Stimulated activated naive CD8-positive, alpha-beta T cell treated with anti-CD3 and anti-CD28 coated beads, Interleukin-15, Interleukin-2, amounts not matched to agents 100 ng/mL and 50 ng/mL, for 24 hours (primary cell): ENCODE measurements around the gene STX8.
A peak's percentile ranks its signal among the peaks of the same experiment; 100 is the strongest.

Experiments used
- H3K27ac Mint-ChIP-seq: one replicate; pipeline ENCODE4 v1.8.0; 2021; ENCODE audit warnings: mild to moderate bottlenecking, mixed read lengths
- H3K27me3 Mint-ChIP-seq: one replicate; pipeline ENCODE4 v1.8.0; 2021; ENCODE audit warnings: mixed read lengths
- H3K36me3 Mint-ChIP-seq: one replicate; pipeline ENCODE4 v1.8.0; 2021; ENCODE audit warnings: low read depth, mixed read lengths
- H3K4me1 Mint-ChIP-seq: one replicate; pipeline ENCODE4 v1.8.0; 2021; ENCODE audit warnings: low read depth, mixed read lengths
- H3K4me3 Mint-ChIP-seq: one replicate; pipeline ENCODE4 v1.8.0; 2021; ENCODE audit warnings: mild to moderate bottlenecking, mixed read lengths
- H3K9me3 Mint-ChIP-seq: one replicate; pipeline ENCODE4 v1.8.0; 2021; ENCODE audit warnings: mixed read lengths

The STX8 gene

GRCh38 chr17:9533441-9533840, 42.2 kb downstream of the STX8 start:
- Mint-ChIP-seq H3K4me1 (peaks cover 12% of the 10 kb centered on the region), H3K36me3 (peaks cover 11% of the 10 kb centered on the region), H3K27me3 (no peaks in the 10 kb centered on the region), H3K27ac (peak overlapping the region; percentile 10), H3K4me3 (no peak overlapping the region), H3K9me3 (no peaks in the 10 kb centered on the region)

- H3K27ac Mint-ChIP-seq = no peak overlapping the region
- no peak overlapping the region for H3K4me3 Mint-ChIP-seq
- no peaks in the 10 kb centered on the region for H3K9me3 Mint-ChIP-seq
- H3K4me1 Mint-ChIP-seq = peaks cover 12% of the 10 kb centered on the region
- no peaks in the 10 kb centered on the region for H3K27me3 Mint-ChIP-seq
- peaks cover 11% of the 10 kb centered on the region for H3K36me3 Mint-ChIP-seq
Measured at GRCh38 chr17:9532715-9533114, 42.9 kb downstream of the STX8 start.

- no peak overlapping the region for H3K27ac Mint-ChIP-seq
- peaks cover 11% of the 10 kb centered on the region for H3K36me3 Mint-ChIP-seq
- no peaks in the 10 kb centered on the region for H3K9me3 Mint-ChIP-seq
- no peaks in the 10 kb centered on the region for H3K27me3 Mint-ChIP-seq
- H3K4me1 Mint-ChIP-seq = peaks cover 12% of the 10 kb centered on the region
- no peak overlapping the region for H3K4me3 Mint-ChIP-seq
Measured at GRCh38 chr17:9531034-9531433, 44.6 kb downstream of the STX8 start.

- H3K4me1 Mint-ChIP-seq = peaks cover 12% of the 10 kb centered on the region
- H3K27me3 Mint-ChIP-seq = no peaks in the 10 kb centered on the region
- no peaks in the 10 kb centered on the region for H3K9me3 Mint-ChIP-seq
- no peak overlapping the region for H3K4me3 Mint-ChIP-seq
- peaks cover 7% of the 10 kb centered on the region for H3K36me3 Mint-ChIP-seq
- no peak overlapping the region for H3K27ac Mint-ChIP-seq
Measured at GRCh38 chr17:9529033-9529700, 46.5 kb downstream of the STX8 start.

GRCh38 chr17:9527788-9528187, 47.8 kb downstream of the STX8 start:
- Mint-ChIP-seq H3K9me3 (no peaks in the 10 kb centered on the region), H3K4me1 (peaks cover 12% of the 10 kb centered on the region), H3K27ac (no peak overlapping the region), H3K36me3 (peaks cover 7% of the 10 kb centered on the region), H3K4me3 (no peak overlapping the region), H3K27me3 (no peaks in the 10 kb centered on the region)

- no peaks in the 10 kb centered on the region for H3K27me3 Mint-ChIP-seq
- H3K36me3 Mint-ChIP-seq = no peaks in the 10 kb centered on the region
- H3K4me3 Mint-ChIP-seq = no peak overlapping the region
- no peaks in the 10 kb centered on the region for H3K9me3 Mint-ChIP-seq
- H3K27ac Mint-ChIP-seq = no peak overlapping the region
- peaks cover 12% of the 10 kb centered on the region for H3K4me1 Mint-ChIP-seq
Measured at GRCh38 chr17:9522074-9522473, 53.5 kb downstream of the STX8 start.

- no peaks in the 10 kb centered on the region for H3K9me3 Mint-ChIP-seq
- no peak overlapping the region for H3K4me3 Mint-ChIP-seq
- no peaks in the 10 kb centered on the region for H3K27me3 Mint-ChIP-seq
- H3K27ac Mint-ChIP-seq = peak overlapping the region; percentile 6
- H3K36me3 Mint-ChIP-seq = no peaks in the 10 kb centered on the region
- H3K4me1 Mint-ChIP-seq = peaks cover 14% of the 10 kb centered on the region
Measured at GRCh38 chr17:9521062-9521461, 54.6 kb downstream of the STX8 start.

GRCh38 chr17:9520649-9521048, 55.0 kb downstream of the STX8 start:
- Mint-ChIP-seq H3K27ac (no peak overlapping the region), H3K4me1 (peaks cover 14% of the 10 kb centered on the region), H3K27me3 (no peaks in the 10 kb centered on the region), H3K36me3 (no peaks in the 10 kb centered on the region), H3K4me3 (no peak overlapping the region), H3K9me3 (no peaks in the 10 kb centered on the region)

- no peak overlapping the region for H3K27ac Mint-ChIP-seq
- H3K27me3 Mint-ChIP-seq = no peaks in the 10 kb centered on the region
- H3K9me3 Mint-ChIP-seq = no peaks in the 10 kb centered on the region
- peaks cover 14% of the 10 kb centered on the region for H3K4me1 Mint-ChIP-seq
- no peak overlapping the region for H3K4me3 Mint-ChIP-seq
- no peaks in the 10 kb centered on the region for H3K36me3 Mint-ChIP-seq
Measured at GRCh38 chr17:9519583-9520272, 55.9 kb downstream of the STX8 start.

GRCh38 chr17:9517396-9517795, 58.2 kb downstream of the STX8 start:
- Mint-ChIP-seq H3K27ac (no peak overlapping the region), H3K27me3 (no peaks in the 10 kb centered on the region), H3K4me3 (no peak overlapping the region), H3K9me3 (no peaks in the 10 kb centered on the region), H3K36me3 (peaks cover 13% of the 10 kb centered on the region), H3K4me1 (peaks cover 22% of the 10 kb centered on the region)

- peaks cover 32% of the 10 kb centered on the region for H3K4me1 Mint-ChIP-seq
- H3K27me3 Mint-ChIP-seq = no peaks in the 10 kb centered on the region
- peaks cover 34% of the 10 kb centered on the region for H3K36me3 Mint-ChIP-seq
- no peak overlapping the region for H3K27ac Mint-ChIP-seq
- peaks cover 21% of the 10 kb centered on the region for H3K9me3 Mint-ChIP-seq
- H3K4me3 Mint-ChIP-seq = no peak overlapping the region
Measured at GRCh38 chr17:9513266-9513665, 62.4 kb downstream of the STX8 start.

- H3K4me3 Mint-ChIP-seq = no peak overlapping the region
Measured at GRCh38 chr17:9512323-9513168, 63.1 kb downstream of the STX8 start.

GRCh38 chr17:9509236-9509816, 66.3 kb downstream of the STX8 start:
- H3K4me1 Mint-ChIP-seq = peaks cover 18% of the 10 kb centered on the region
- H3K27ac Mint-ChIP-seq = no peak overlapping the region
- no peak overlapping the region for H3K4me3 Mint-ChIP-seq
- no peaks in the 10 kb centered on the region for H3K27me3 Mint-ChIP-seq
- peaks cover 26% of the 10 kb centered on the region for H3K9me3 Mint-ChIP-seq
- peaks cover 51% of the 10 kb centered on the region for H3K36me3 Mint-ChIP-seq

More at GRCh38 chr17:9512323-9513168, 63.1 kb downstream of the STX8 start:
- H3K9me3 Mint-ChIP-seq = peaks cover 26% of the 10 kb centered on the region
- H3K27me3 Mint-ChIP-seq = no peaks in the 10 kb centered on the region
- H3K27ac Mint-ChIP-seq = no peak overlapping the region
- H3K36me3 Mint-ChIP-seq = peaks cover 41% of the 10 kb centered on the region
- peaks cover 25% of the 10 kb centered on the region for H3K4me1 Mint-ChIP-seq

GRCh38 chr17:9499041-9499440, 76.6 kb downstream of the STX8 start:
- H3K4me1 Mint-ChIP-seq = no peaks in the 10 kb centered on the region
- no peaks in the 10 kb centered on the region for H3K9me3 Mint-ChIP-seq
- no peak overlapping the region for H3K27ac Mint-ChIP-seq
- H3K27me3 Mint-ChIP-seq = no peaks in the 10 kb centered on the region
- H3K36me3 Mint-ChIP-seq = peaks cover 27% of the 10 kb centered on the region
- no peak overlapping the region for H3K4me3 Mint-ChIP-seq

- Mint-ChIP-seq H3K27me3 (no peaks in the 10 kb centered on the region), H3K36me3 (peaks cover 27% of the 10 kb centered on the region), H3K27ac (no peak overlapping the region), H3K4me1 (no peaks in the 10 kb centered on the region), H3K9me3 (no peaks in the 10 kb centered on the region), H3K4me3 (no peak overlapping the region)
Measured at GRCh38 chr17:9498490-9498889, 77.1 kb downstream of the STX8 start.
